ENCODE data around the gene LRRC3B. TPM values are rescaled to one million over a fixed set of nuclear protein-coding genes. Genes with fewer than 3 reads are reported as not detected.

LRRC3B gene
- total and polyA plus RNA-seq, 2 donors (not counting 3 experiments of a cell fraction or from before 2014, with no cell fraction given) = not detected

DNA sequence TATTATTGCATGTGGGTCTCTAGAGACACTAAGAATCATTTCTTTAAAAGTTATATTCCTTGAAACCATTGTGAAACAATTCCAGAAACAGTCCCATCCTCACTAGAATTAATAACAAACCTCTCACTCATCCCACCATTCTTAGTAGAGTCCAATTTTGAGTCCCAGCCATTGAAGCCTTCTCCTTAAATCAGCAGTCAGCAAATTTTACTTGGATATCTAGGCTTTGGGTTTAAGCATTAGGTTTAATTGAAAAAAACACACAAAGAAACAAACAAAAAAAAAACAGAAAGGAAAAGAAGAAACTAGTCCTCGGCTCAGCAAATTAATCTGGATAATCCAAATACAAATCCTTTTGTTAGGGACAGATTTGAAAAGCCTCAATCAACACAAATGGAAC is 109.3 kb downstream of the LRRC3B start:
- TF ChIP-seq, protein P1, sequence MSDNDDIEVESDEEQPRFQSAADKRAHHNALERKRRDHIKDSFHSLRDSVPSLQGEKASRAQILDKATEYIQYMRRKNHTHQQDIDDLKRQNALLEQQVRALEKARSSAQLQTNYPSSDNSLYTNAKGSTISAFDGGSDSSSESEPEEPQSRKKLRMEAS (IDR thresholded peaks at IDR 0.05; ENCODE audit: insufficient read depth, insufficient read length) = no peak
- no peak for TF ChIP-seq GATA2 (IDR thresholded peaks at IDR 0.05; ENCODE audit: insufficient read depth, insufficient read length, low read depth, low read length)
- TF ChIP-seq, protein P2, sequence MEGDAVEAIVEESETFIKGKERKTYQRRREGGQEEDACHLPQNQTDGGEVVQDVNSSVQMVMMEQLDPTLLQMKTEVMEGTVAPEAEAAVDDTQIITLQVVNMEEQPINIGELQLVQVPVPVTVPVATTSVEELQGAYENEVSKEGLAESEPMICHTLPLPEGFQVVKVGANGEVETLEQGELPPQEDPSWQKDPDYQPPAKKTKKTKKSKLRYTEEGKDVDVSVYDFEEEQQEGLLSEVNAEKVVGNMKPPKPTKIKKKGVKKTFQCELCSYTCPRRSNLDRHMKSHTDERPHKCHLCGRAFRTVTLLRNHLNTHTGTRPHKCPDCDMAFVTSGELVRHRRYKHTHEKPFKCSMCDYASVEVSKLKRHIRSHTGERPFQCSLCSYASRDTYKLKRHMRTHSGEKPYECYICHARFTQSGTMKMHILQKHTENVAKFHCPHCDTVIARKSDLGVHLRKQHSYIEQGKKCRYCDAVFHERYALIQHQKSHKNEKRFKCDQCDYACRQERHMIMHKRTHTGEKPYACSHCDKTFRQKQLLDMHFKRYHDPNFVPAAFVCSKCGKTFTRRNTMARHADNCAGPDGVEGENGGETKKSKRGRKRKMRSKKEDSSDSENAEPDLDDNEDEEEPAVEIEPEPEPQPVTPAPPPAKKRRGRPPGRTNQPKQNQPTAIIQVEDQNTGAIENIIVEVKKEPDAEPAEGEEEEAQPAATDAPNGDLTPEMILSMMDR (IDR thresholded peaks at IDR 0.05; ENCODE audit: extremely low read depth in 1 of 2, insufficient read depth in 1 of 2, low read depth in 1 of 2, low read length in 2 of 2) = no peak
- TF ChIP-seq MYC (IDR thresholded peaks at IDR 0.05; ENCODE audit: low read depth, low read length) = no peak
- TF ChIP-seq FOS (IDR thresholded peaks at IDR 0.05; ENCODE audit: borderline replicate concordance, insufficient read depth, low read length) = no peak
- TF ChIP-seq POLR2AphosphoS5 (IDR thresholded peaks at IDR 0.05; ENCODE audit: insufficient read depth, low read depth, low read length) = no peak
- TF ChIP-seq EZH2 (IDR thresholded peaks at IDR 0.05; ENCODE audit: borderline replicate concordance, low read depth, low read length, severe bottlenecking) = no peak
- no peak for TF ChIP-seq JUN (IDR thresholded peaks at IDR 0.05; ENCODE audit: borderline replicate concordance, insufficient read depth, insufficient read length, low read depth)
- no peak for TF ChIP-seq POLR2A (IDR thresholded peaks at IDR 0.05; ENCODE audit: low read depth, low read length)
- intact Hi-C loops (cut with micrococcal nuclease) (no loop called here), dilution Hi-C loops (cut with MboI; ENCODE audit: extremely low pct_ligation_motif_present, low sequenced_read_pairs) (no loop called here)
- Histone ChIP-seq H3K4me2 (ENCODE audit: insufficient read depth, low read length) (no peak overlapping the region), H2AFZ (ENCODE audit: low read depth, low read length) (no peak overlapping the region), H3K9me3 (replicated peaks; ENCODE audit: control insufficient read depth, insufficient read depth, low read length) (no peaks in the 10 kb centered on the region), H3K4me1 (ENCODE audit: control insufficient read depth, extremely low read depth, insufficient read depth, low read length) (no peaks in the 10 kb centered on the region), H3K4me3 (replicated peaks in 1 of 3; ENCODE audit: insufficient read depth in 1 of 3, low read depth in 1 of 3, low read length in 3 of 3) (no peak overlapping the region), H4K20me1 (replicated peaks; ENCODE audit: control insufficient read depth, extremely low read depth, insufficient read depth, low read length) (no peaks in the 10 kb centered on the region), H3K27ac (ENCODE audit: insufficient read depth, low read depth, low read length) (no peak overlapping the region), H3K9me1 (replicated peaks; ENCODE audit: control insufficient read depth, extremely low read depth, insufficient read depth, low read length) (no peaks in the 10 kb centered on the region), H3K79me2 (ENCODE audit: control insufficient read depth, insufficient read depth, low read length) (no peaks in the 10 kb centered on the region), H3K9ac (replicated peaks; ENCODE audit: extremely low read depth, insufficient read depth, low read length) (no peak overlapping the region), H3K36me3 (ENCODE audit: control insufficient read depth in 2 of 2, extremely low read depth in 1 of 2, insufficient read depth in 2 of 2, low read length in 2 of 2) (no peaks in the 10 kb centered on the region), H3K27me3 (ENCODE audit: control insufficient read depth in 2 of 2, insufficient read depth in 2 of 2, low read length in 2 of 2) (no peaks in the 10 kb centered on the region)
- CTCF ChIA-PET = no interaction called here
- BruUV-seq (replicated peaks) = no TSS peak
- no peak for DNase-seq (ENCODE audit: low read depth, low spot score)
- POLR2A ChIA-PET = no interaction called here
- FAIRE-seq = no peak

Measured in endothelial cell of umbilical vein (primary cell).